Type B pancreatic cell (in vitro differentiated cells): Measurements from ENCODE around the gene USP7. TPM values are rescaled to one million over a fixed set of nuclear protein-coding genes. Genes with fewer than 3 reads are reported as not detected.

ENCODE experiments used
- DNase-seq: peaks from one replicate; pipeline ENCODE4 v3.0.0; 2021; ENCODE audit warnings: mixed read lengths; ENCODE audit not compliant: unreplicated experiment; ENCODE audit errors: extremely low spot score
- H3K27ac Mint-ChIP-seq: 2 replicates; pipeline ENCODE4 v1.8.0; 2021; ENCODE audit warnings: mild to moderate bottlenecking, mixed read lengths
- H3K27me3 Mint-ChIP-seq: 2 replicates; pipeline ENCODE4 v1.8.0; 2021; ENCODE audit warnings: mixed read lengths
- H3K36me3 Mint-ChIP-seq: 2 replicates; pipeline ENCODE4 v1.8.0; 2021; ENCODE audit warnings: mixed read lengths
- H3K4me1 Mint-ChIP-seq: one replicate; pipeline ENCODE4 v1.8.0; 2021; ENCODE audit warnings: mixed read lengths; ENCODE audit not compliant: unreplicated experiment
- H3K4me3 Mint-ChIP-seq: 2 replicates; pipeline ENCODE4 v1.8.0; 2021; ENCODE audit warnings: mild to moderate bottlenecking, mixed read lengths
- H3K9me3 Mint-ChIP-seq: 2 replicates; pipeline ENCODE4 v1.8.0; 2021; ENCODE audit warnings: mixed read lengths
- CTCF ChIP-seq: fragments of 200-600 bp; sonication (generic); conservative IDR thresholded peaks from 2 replicates; pipeline ENCODE4 v1.5.0; 2021; ENCODE audit warnings: antibody characterized with exemption, mild to moderate bottlenecking
- total RNA-seq: library from RNA; stranded (reverse); gene quantifications from 2 replicates; pipeline ENCODE4 v1.2.1, GENCODE V29; 2021; ENCODE audit warnings: low replicate concordance

The USP7 gene
- total RNA-seq, 1 donor from 2014 or later = 118 TPM

- H3K27ac Mint-ChIP-seq = no peak overlapping the region
- H3K27me3 Mint-ChIP-seq = no peaks in the 10 kb centered on the region
- TF ChIP-seq CTCF = no peak
- H3K36me3 Mint-ChIP-seq = no peaks in the 10 kb centered on the region
- H3K4me1 Mint-ChIP-seq = no peaks in the 10 kb centered on the region
- no peak overlapping the region for H3K4me3 Mint-ChIP-seq
- no peak for DNase-seq
- H3K9me3 Mint-ChIP-seq = no peaks in the 10 kb centered on the region
Observed at GRCh38 chr16:9000664-9001063, 37.0 kb upstream of the USP7 start.

- H3K27ac Mint-ChIP-seq = no peak overlapping the region
- H3K4me1 Mint-ChIP-seq = no peaks in the 10 kb centered on the region
- H3K9me3 Mint-ChIP-seq = no peaks in the 10 kb centered on the region
- DNase-seq = no peak
- H3K36me3 Mint-ChIP-seq = no peaks in the 10 kb centered on the region
- H3K27me3 Mint-ChIP-seq = no peaks in the 10 kb centered on the region
- H3K4me3 Mint-ChIP-seq = no peak overlapping the region
- no peak for TF ChIP-seq CTCF
Observed at GRCh38 chr16:8999800-9000199, 36.1 kb upstream of the USP7 start.

- H3K9me3 Mint-ChIP-seq = no peaks in the 10 kb centered on the region
- no peak overlapping the region for H3K27ac Mint-ChIP-seq
- H3K4me1 Mint-ChIP-seq = no peaks in the 10 kb centered on the region
- TF ChIP-seq CTCF = no peak
- DNase-seq = no peak
- no peaks in the 10 kb centered on the region for H3K27me3 Mint-ChIP-seq
- no peak overlapping the region for H3K4me3 Mint-ChIP-seq
- H3K36me3 Mint-ChIP-seq = no peaks in the 10 kb centered on the region
Observed at GRCh38 chr16:8998108-8998507, 34.4 kb upstream of the USP7 start.

- Mint-ChIP-seq H3K4me3 (no peak overlapping the region), H3K9me3 (no peaks in the 10 kb centered on the region), H3K4me1 (no peaks in the 10 kb centered on the region), H3K27me3 (no peaks in the 10 kb centered on the region), H3K36me3 (no peaks in the 10 kb centered on the region), H3K27ac (no peak overlapping the region)
- no peak for DNase-seq
- TF ChIP-seq CTCF = no peak
Observed at GRCh38 chr16:8996891-8997290, 33.2 kb upstream of the USP7 start.

GRCh38 chr16:8990445-8990844, 26.7 kb upstream of the USP7 start:
- no peaks in the 10 kb centered on the region for H3K9me3 Mint-ChIP-seq
- no peak overlapping the region for H3K27ac Mint-ChIP-seq
- no peak for DNase-seq
- no peak overlapping the region for H3K4me3 Mint-ChIP-seq
- no peaks in the 10 kb centered on the region for H3K27me3 Mint-ChIP-seq
- peaks cover 5% of the 10 kb centered on the region for H3K4me1 Mint-ChIP-seq
- no peaks in the 10 kb centered on the region for H3K36me3 Mint-ChIP-seq
- no peak for TF ChIP-seq CTCF
